GM15510 (cell line): Measurements from ENCODE around the gene GJD4.

Experiments
- POLR2A ChIP-seq: IDR thresholded peaks from 3 replicates; pipeline ENCODE4 v1.6.1; 2011; ENCODE audit warnings: borderline replicate concordance; ENCODE audit not compliant: insufficient read length; ENCODE audit errors: extremely low read depth

GJD4 gene

GRCh38 chr10:35632027-35632426 is 26.9 kb downstream of the GJD4 start:
- TF ChIP-seq POLR2A = no peak

- no peak for TF ChIP-seq POLR2A
Observed at GRCh38 chr10:35633006-35633980, 28.2 kb downstream of the GJD4 start.

GRCh38 chr10:35635576-35635975 is 30.4 kb downstream of the GJD4 start:
- TF ChIP-seq POLR2A = no peak

GRCh38 chr10:35636956-35637355 is 31.8 kb downstream of the GJD4 start:
- TF ChIP-seq POLR2A = no peak

DNA sequence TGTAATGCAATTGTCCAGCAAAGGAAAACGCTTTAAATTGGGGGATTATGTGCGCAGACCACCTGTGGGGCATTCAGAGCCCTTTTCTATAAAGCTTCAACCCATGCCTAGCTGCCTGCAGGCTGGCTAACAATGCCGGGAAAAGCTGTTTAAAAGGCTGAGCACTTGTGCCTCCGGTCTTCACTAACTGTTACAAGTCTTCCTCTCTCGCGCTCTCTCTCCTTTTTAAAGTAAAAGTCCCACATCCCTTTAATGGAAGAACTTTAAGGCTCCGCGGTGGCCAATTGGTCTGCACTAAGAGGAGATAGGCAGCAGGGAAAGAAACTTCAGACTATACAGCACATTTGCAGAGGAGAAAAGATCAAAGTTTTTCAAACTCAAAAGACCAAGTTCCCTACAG is 32.3 kb downstream of the GJD4 start:
- no peak for TF ChIP-seq POLR2A

- TF ChIP-seq POLR2A = no peak
Observed at GRCh38 chr10:35638101-35638500, 33.0 kb downstream of the GJD4 start.

DNA sequence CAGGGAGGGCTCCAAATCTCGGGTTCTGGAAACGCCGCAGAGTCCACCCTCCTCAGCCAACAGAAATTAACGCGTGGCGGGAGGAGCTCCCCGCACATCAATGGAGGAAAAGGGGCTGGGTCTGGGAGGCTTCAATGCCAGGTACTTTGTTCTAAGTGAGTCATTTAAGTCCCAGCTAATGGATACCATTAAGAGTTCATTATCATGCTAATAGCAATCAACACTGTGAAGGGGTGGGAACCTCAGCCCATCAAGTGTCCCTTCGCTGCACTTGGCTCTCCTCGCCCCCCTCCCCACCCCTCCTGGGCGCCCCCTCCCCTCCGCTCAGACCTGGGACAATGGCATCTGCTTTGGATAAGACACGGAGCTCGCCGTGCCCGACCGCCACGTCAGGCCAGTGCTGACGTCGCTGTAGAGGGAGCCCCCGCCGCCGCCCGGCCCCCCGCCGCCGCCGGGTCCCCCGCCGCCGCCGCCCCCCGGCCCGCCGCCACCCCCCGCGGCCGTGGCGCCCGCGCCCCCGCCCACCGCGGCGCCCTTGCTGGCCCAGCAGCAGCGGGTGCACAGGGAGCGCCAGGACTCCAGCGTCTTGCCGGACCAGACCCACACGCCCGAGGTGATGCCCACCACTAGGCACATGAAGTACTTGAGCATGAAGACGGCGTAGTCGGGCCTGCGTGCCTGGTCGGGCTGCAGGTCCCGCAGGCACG is 34.0 kb downstream of the GJD4 start:
- TF ChIP-seq POLR2A = no peak

- no peak for TF ChIP-seq POLR2A
Observed at GRCh38 chr10:35639728-35640401, 34.7 kb downstream of the GJD4 start.

- no peak for TF ChIP-seq POLR2A
Observed at GRCh38 chr10:35640474-35640873, 35.3 kb downstream of the GJD4 start.

- TF ChIP-seq POLR2A = no peak
Observed at GRCh38 chr10:35640951-35641675, 36.0 kb downstream of the GJD4 start.

DNA sequence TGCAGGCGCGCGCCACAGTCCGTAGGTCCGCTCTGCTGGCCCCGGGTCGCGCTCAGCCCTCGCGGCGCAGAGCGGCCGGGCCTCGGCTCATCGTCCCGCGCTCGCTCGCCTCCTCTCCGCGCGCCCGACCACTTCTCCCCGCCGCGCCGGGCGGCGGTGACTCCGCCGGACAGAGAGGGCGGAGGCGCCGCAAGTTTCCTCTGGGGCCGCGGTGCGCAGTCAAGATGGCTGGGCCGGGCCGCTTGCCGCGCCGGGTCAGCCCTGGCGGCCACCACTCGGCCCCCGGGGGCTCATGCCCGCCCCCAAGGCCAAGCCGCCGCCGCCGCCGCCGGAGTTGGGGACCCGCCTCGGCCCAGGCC is 36.5 kb downstream of the GJD4 start:
- TF ChIP-seq POLR2A = no peak

DNA sequence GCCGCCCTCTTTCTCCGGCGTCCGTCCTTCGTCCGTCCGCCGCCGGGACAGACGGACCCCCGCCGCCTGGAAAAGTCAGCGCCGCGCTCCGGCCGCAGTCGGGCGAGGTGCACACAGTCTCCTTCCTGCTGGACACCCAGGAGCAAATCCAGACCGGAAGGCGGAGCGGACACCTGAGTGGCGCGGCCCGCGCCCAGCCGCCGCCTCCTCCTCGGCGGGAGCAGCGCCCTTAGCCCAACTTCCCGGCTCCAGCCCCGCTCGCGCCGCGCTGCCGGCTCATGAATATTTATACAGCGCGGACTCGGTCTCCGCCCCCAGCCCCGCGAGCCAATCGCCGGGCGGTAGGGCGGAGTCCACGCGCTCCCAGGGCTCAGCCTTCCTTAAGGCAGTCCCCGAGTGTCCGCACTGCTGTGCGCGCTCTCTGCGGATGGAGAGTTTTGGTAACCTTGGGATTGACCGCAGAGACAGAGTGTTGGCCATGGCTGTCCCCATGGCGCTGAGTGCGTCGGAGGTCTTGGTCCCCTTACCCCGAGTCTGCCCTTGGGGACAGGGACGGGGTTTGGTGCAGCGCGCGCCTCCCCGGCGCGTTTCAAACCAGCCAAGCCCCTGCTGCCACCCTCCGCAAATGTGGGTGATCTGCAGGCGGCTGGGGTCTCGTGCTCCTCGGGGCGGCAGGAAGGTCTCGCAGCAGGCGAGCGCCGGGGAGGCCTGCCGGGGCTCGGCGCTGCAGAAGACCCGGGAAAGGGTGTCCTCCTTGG is 37.1 kb downstream of the GJD4 start, which contains the start of gene FZD8:
Gene FZD8, minus strand, starts transcription at position 262 of the 758 bp plus-strand sequence. CDS start 867 bp downstream, outside the sequence.
- peak; percentile 30 for TF ChIP-seq POLR2A

GRCh38 chr10:35642793-35643114 is 37.6 kb downstream of the GJD4 start:
- no peak for TF ChIP-seq POLR2A
